Muscle of leg (tissue), 11 donors: ENCODE measurements around the gene AP4E1. TPM values are rescaled to one million over a fixed set of nuclear protein-coding genes. Genes with fewer than 3 reads are reported as not detected.
"Not testable (repeated sequence)": the region's sequence is repeated elsewhere in the genome, so short reads cannot be mapped to it uniquely, and the experiment has no call there.

Source experiments
- DNase-seq: peaks from one replicate; pipeline ENCODE4 v3.0.0; 2013
- H3K27ac ChIP-seq: one replicate; pipeline ENCODE4 v1.5.1; 2013; ENCODE audit warnings: mild to moderate bottlenecking, low read length, control low read depth
- H3K27me3 ChIP-seq: one replicate; pipeline ENCODE4 v1.6.1; 2013; ENCODE audit warnings: low read length; ENCODE audit not compliant: control insufficient read depth, insufficient read depth
- H3K36me3 ChIP-seq: one replicate; pipeline ENCODE4 v1.6.1; 2013; ENCODE audit warnings: low read length; ENCODE audit not compliant: control insufficient read depth, insufficient read depth
- H3K4me1 ChIP-seq: one replicate; pipeline ENCODE4 v1.6.1; 2013; ENCODE audit warnings: low read length; ENCODE audit not compliant: control insufficient read depth, insufficient read depth
- H3K4me3 ChIP-seq: one replicate; pipeline ENCODE4 v1.5.1; 2013; ENCODE audit warnings: low read length, control low read depth
- H3K9me3 ChIP-seq: replicated peaks from 2 replicates; pipeline ENCODE4 v1.6.1; 2013; ENCODE audit warnings: low read depth, low read length; ENCODE audit not compliant: control insufficient read depth
- WGBS: methylation state at CpG from one replicate; pipeline ENCODE4 v1.1.5; 2013; ENCODE audit warnings: missing lambda C conversion rate; ENCODE audit not compliant: insufficient coverage; 5-methylcytosine and 5-hydroxymethylcytosine counted together
- polyA plus RNA-seq, 8 donors: library from polyadenylated mRNA; unstranded; fragments of 120-200 nt; gene quantifications; one replicate each; pipeline versions ENCODE4 v1.2.1 to v1.2.3, GENCODE V29; 2013; ENCODE audit warnings: inconsistent platforms in 1 of 8, low replicate concordance in 1 of 8; ENCODE audit not compliant: insufficient read length in 8 of 8, insufficient read depth in 1 of 8
- total RNA-seq: library from RNA; stranded (reverse); fragments of 120-200 nt; gene quantifications from one replicate; pipeline ENCODE4 v1.2.4, GENCODE V29; 2013

Gene AP4E1
- total and polyA plus RNA-seq, 9 donors, result 5.2 to 8.5 (median 7.3) TPM

DNA sequence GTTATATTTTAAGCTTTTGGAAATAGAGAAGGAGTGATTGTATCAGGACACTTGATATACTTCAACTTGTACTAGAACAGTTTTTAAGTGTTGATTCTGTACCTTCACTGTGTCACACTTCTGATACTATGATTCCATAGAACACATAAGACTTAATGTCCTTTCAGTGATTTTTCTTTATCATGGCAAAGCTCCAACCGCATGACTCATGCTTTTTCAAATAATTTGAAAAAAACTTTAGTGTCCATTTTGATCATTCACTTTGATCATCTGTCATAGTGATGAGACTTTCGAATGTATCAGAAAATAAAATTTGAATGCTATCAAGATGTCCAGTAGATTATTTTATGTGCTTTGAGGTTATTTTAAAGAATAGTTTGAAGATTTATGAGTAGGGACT lies 32.0 kb downstream of the AP4E1 start:
- WGBS, result no CpG with 5 or more reads among the region's 2 CpGs
- H3K36me3 ChIP-seq, result peaks cover 19% of the 10 kb centered on the region

DNA sequence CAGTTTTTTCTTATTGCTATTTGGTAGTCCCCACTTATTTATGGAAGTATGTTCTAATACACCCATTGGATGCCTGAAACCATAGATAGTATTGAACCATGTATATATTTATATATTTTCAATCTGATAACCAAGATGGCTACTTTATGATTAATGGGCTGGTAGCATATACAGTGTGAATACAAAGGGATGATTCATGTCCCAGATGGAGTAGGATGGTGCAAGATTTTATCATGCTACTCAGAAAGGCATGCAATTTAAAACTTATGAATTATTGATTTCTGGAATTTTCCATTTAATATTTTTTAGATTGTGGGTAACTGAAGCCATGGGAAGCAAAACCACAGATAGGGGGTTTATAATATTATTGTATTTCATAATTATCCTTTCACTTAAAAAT lies 35.2 kb downstream of the AP4E1 start:
- H3K27me3 ChIP-seq, result no peaks in the 10 kb centered on the region
- H3K27ac ChIP-seq, result no peak overlapping the region
- peaks cover 15% of the 10 kb centered on the region for H3K36me3 ChIP-seq
- no peaks in the 10 kb centered on the region for H3K4me1 ChIP-seq
- no peak overlapping the region for H3K4me3 ChIP-seq
- DNase-seq, result no peak
- no peaks in the 10 kb centered on the region for H3K9me3 ChIP-seq

More for the DNA sequence above, 32.0 kb downstream of the AP4E1 start:
- H3K4me3 ChIP-seq, result no peak overlapping the region
- H3K27ac ChIP-seq, result no peak overlapping the region
- no peak for DNase-seq
- no peaks in the 10 kb centered on the region for H3K9me3 ChIP-seq
- no peaks in the 10 kb centered on the region for H3K27me3 ChIP-seq
- no peaks in the 10 kb centered on the region for H3K4me1 ChIP-seq

DNA sequence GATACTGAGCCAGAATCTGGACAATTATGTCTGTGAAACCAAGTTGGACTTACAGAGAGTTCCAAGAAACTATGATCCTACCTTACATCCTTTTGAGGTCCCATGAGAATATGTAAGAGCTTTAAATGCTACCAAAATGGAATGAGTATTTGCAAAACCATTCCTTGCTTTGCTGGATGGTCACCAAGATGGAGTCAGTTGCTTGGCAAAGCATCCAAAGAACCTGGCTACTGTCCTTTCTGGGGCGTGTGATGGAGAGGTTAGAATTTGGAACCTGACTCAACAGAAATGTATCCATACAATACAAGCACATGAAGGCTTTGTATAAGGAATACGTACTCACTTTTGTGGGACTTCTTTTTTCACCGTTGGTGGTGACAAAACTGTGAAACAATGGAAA lies 36.2 kb downstream of the AP4E1 start:
- H3K4me3 ChIP-seq, result no peak overlapping the region
- no peaks in the 10 kb centered on the region for H3K9me3 ChIP-seq
- H3K27me3 ChIP-seq, result no peaks in the 10 kb centered on the region
- no peaks in the 10 kb centered on the region for H3K4me1 ChIP-seq
- no peak overlapping the region for H3K27ac ChIP-seq
- no CpG with 5 or more reads among the region's 3 CpGs for WGBS
- DNase-seq, result peak; percentile 7
- H3K36me3 ChIP-seq, result peaks cover 14% of the 10 kb centered on the region

DNA sequence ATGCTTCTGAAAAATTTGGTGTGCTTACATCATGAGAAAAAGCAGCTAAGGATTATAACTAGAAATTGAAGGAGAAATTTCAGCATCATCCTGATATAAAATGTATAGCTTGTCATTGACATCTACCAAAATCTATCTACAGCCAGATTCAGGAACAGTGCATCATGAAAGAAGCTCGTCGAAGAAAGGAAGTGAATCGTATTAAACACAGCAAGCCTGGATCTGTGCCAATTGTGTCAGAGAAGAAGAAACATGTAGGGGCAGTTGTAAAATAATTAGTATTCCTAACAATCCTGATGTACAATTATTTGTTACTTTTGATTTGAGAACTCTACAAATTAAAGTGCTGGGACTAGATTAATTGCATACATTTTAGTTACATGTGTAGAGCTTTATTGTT lies 37.2 kb downstream of the AP4E1 start:
- Histone ChIP-seq H3K27ac (no peak overlapping the region), H3K9me3 (no peaks in the 10 kb centered on the region), H3K36me3 (peaks cover 17% of the 10 kb centered on the region), H3K27me3 (no peaks in the 10 kb centered on the region), H3K4me3 (no peak overlapping the region), H3K4me1 (no peaks in the 10 kb centered on the region)
- DNase-seq, result no peak
- WGBS, result no CpG with 5 or more reads among the region's 3 CpGs

DNA sequence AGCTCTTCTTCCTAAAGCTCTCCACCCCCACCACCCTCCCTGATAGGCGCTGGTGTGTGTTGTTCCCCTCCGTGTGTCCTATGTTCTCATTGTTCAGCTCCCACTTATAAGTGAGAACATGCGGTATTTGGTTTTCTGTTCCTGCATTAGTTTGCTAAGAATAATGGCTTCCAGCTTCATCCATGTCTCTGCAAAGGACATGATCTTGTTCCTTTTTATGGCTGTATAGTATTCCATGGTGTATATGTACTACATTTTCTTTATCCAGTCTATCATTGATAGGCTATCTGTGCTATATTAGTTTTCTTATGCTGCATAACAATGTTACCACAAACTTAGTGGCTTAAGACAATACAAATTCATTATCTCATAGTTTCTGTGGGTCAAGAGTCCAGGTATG lies 42.3 kb downstream of the AP4E1 start:
- not testable (repeated sequence) for H3K27ac ChIP-seq, H3K4me1 ChIP-seq, H3K4me3 ChIP-seq, H3K27me3 ChIP-seq, DNase-seq, H3K9me3 ChIP-seq
- WGBS, result no CpG with 5 or more reads among the region's 3 CpGs
- H3K36me3 ChIP-seq, result peaks cover 24% of the 10 kb centered on the region

DNA sequence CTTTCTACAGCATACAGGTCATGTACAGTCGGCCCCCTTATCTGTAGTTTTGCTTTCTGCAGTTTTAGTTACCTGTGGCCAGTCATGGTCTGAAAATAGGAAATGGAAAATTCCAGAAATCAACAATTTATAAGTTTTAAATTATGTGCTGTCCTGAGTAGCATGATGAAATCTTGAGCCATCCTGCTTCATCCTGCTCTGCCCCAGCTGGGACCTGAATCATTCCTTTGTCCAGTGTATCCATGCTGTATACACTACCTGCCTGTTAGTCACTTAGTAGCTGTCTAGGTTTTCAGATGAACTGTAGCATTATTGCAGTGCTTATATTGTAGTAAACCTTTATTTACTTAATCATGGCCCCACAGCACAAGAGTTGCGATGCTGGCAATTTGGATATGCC lies 44.8 kb downstream of the AP4E1 start:
- Histone ChIP-seq H3K27me3 (no peaks in the 10 kb centered on the region), H3K4me3 (no peak overlapping the region), H3K27ac (no peak overlapping the region), H3K36me3 (peaks cover 26% of the 10 kb centered on the region), H3K4me1 (no peaks in the 10 kb centered on the region), H3K9me3 (no peaks in the 10 kb centered on the region)
- DNase-seq, result no peak
- WGBS, result 100% methylated on average over 1 of the region's 2 CpGs

DNA sequence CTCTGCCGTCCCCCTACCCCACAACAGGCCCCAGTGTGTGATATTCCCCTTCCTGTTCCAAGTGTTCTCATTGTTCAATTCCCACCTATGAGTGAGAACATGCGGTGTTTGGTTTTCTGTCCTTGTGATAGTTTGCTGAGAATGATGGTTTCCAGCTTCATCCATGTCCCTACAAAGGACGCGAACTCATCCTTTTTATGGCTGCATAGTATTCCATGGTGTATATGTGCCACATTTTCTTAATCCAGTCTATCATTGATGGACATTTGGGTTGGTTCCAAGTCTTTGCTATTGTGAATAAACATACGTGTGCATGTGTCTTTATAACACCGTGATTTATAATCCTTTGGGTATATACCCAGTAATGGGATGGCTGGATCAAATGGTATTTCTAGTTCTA lies 46.4 kb downstream of the AP4E1 start:
- H3K4me3 ChIP-seq, H3K27ac ChIP-seq, H3K4me1 ChIP-seq, H3K27me3 ChIP-seq, DNase-seq, H3K9me3 ChIP-seq: not testable (repeated sequence)
- 100% methylated on average over 1 of the region's 6 CpGs for WGBS
- H3K36me3 ChIP-seq, result peaks cover 29% of the 10 kb centered on the region

DNA sequence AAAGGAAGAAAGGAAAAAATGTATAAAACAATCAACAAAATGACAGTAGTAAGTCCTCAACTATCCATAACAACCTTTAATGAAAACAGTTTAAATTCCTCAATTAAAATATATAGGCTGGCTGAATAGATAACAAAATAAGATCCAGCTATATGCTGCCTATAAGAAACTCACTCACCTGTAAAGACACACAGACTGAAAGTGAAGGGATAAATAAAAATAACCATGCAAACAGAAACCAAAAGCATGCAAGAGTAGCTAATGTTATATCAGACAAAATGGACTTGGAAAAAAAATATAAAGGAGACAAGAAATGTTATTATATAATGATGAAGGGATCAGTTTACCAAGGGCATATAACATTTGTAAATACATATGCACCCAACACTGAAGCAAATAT lies 51.2 kb downstream of the AP4E1 start:
- no peaks in the 10 kb centered on the region for H3K4me1 ChIP-seq
- H3K27me3 ChIP-seq, result no peaks in the 10 kb centered on the region
- DNase-seq, result no peak
- peaks cover 14% of the 10 kb centered on the region for H3K9me3 ChIP-seq
- H3K36me3 ChIP-seq, result peaks cover 14% of the 10 kb centered on the region
- H3K4me3 ChIP-seq, result no peak overlapping the region
- no peak overlapping the region for H3K27ac ChIP-seq

DNA sequence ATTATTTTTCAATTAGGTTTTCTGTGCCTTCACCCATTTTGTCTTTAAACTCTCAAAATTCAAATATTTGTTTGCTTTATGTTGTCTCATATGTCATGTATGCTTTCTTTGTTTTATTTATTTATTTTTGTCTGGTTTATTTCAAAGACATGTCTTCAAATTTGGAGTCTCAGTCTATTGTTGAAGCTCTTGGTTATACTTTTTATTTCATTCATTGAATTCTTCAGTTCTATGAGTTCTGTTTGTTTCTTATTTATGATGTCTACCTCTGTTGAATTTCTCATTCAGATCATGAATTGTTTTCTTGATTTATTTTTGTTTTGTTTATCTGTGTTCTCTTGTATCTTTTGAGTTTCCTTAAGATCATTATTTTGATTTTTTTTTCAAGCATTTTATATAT lies 55.6 kb downstream of the AP4E1 start:
- Histone ChIP-seq H3K36me3 (peaks cover 9% of the 10 kb centered on the region), H3K27me3 (no peaks in the 10 kb centered on the region), H3K4me3 (no peak overlapping the region), H3K4me1 (no peaks in the 10 kb centered on the region), H3K27ac (no peak overlapping the region), H3K9me3 (peaks cover 20% of the 10 kb centered on the region)
- no peak for DNase-seq

DNA sequence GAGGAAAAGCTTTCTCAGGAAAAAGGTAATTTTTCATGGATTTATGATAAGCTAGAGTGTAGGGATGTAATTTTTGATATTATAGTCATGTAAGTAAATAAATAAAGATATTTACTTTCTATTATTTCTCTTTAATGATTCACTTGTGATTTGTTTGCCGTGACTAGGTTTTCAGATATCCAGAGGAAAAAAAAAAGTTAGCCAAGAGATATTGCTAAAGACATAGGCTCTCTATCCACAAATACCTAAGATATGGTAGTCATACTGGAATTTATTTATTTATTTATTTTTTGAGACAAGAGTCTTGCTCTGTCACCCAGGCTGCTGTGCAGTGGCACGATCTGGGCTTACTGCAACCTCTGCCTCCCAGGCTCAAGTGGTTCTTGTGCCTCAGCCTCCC lies 59.9 kb downstream of the AP4E1 start:
- Histone ChIP-seq H3K4me1 (no peaks in the 10 kb centered on the region), H3K4me3 (no peak overlapping the region), H3K9me3 (peaks cover 38% of the 10 kb centered on the region), H3K36me3 (peaks cover 18% of the 10 kb centered on the region), H3K27me3 (no peaks in the 10 kb centered on the region), H3K27ac (no peak overlapping the region)
- DNase-seq, result no peak
- no CpG with 5 or more reads among the region's 2 CpGs for WGBS

DNA sequence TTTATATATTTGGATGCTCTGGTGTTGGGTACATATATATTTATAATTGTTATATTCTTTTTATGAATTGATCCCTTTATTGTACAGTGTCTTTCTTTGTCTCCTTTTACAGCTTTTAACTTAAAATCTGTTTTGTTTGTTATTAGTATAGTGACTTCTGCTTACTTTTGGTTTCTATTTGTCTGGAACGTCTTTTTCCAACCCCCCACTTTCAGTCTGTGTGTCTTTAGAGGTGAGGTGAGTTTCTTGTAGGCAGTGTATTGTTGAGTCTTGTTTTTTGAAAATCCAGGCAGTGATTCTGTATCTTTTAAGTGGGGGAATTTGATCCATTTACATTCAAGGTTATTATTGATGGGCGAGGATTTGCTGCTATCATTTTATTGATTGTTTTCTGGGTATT lies 62.0 kb downstream of the AP4E1 start:
- no CpG with 5 or more reads among the region's 2 CpGs for WGBS
- H3K4me3 ChIP-seq, result no peak overlapping the region
- DNase-seq, result no peak
- H3K36me3 ChIP-seq, result peaks cover 18% of the 10 kb centered on the region
- no peak overlapping the region for H3K27ac ChIP-seq
- H3K9me3 ChIP-seq, result peaks cover 25% of the 10 kb centered on the region
- H3K4me1 ChIP-seq, result no peaks in the 10 kb centered on the region
- no peaks in the 10 kb centered on the region for H3K27me3 ChIP-seq
